ENCODE measurements around the gene ATAT1. TPM values are rescaled to one million over a fixed set of nuclear protein-coding genes. Genes with fewer than 3 reads are reported as not detected.
A peak's percentile ranks its signal among the peaks of the same experiment; 100 is the strongest.

Gene ATAT1
- total RNA-seq, 2 donors from 2014 or later: 31.6 to 38.0 TPM

GRCh38 chr6:30679765-30680535, 53.3 kb downstream of the ATAT1 start:
- Histone ChIP-seq H3K4me1 (ENCODE audit: control insufficient read depth, insufficient read depth, low read length) (peaks cover 12% of the 10 kb centered on the region), H3K36me3 (ENCODE audit: control insufficient read depth, insufficient read depth, low read length) (peaks cover 41% of the 10 kb centered on the region), H3K4me3 (ENCODE audit: low read length) (peak overlapping the region; percentile 65), H3K27ac (ENCODE audit: low read depth, low read length) (peak overlapping the region; percentile 38), H3K9ac (ENCODE audit: extremely low read depth, low read length, poor library complexity, severe bottlenecking) (no peak overlapping the region), H3K27me3 (ENCODE audit: control insufficient read depth, insufficient read depth, low read length, poor library complexity, severe bottlenecking) (no peaks in the 10 kb centered on the region), H3K9me3 (ENCODE audit: control insufficient read depth, low read length) (no peaks in the 10 kb centered on the region)
- Mint-ChIP-seq H3K9me3 (no peaks in the 10 kb centered on the region), H3K36me3 (ENCODE audit: low read depth) (peaks cover 27% of the 10 kb centered on the region), H3K4me1 (peaks cover 47% of the 10 kb centered on the region), H3K27me3 (ENCODE audit: insufficient read depth) (no peaks in the 10 kb centered on the region), H3K27ac (peak overlapping the region; percentile 55), H3K4me3 (no peak overlapping the region)
- TF ChIP-seq, protein P1, sequence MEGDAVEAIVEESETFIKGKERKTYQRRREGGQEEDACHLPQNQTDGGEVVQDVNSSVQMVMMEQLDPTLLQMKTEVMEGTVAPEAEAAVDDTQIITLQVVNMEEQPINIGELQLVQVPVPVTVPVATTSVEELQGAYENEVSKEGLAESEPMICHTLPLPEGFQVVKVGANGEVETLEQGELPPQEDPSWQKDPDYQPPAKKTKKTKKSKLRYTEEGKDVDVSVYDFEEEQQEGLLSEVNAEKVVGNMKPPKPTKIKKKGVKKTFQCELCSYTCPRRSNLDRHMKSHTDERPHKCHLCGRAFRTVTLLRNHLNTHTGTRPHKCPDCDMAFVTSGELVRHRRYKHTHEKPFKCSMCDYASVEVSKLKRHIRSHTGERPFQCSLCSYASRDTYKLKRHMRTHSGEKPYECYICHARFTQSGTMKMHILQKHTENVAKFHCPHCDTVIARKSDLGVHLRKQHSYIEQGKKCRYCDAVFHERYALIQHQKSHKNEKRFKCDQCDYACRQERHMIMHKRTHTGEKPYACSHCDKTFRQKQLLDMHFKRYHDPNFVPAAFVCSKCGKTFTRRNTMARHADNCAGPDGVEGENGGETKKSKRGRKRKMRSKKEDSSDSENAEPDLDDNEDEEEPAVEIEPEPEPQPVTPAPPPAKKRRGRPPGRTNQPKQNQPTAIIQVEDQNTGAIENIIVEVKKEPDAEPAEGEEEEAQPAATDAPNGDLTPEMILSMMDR (conservative IDR thresholded peaks at IDR 0.05): no peak
- whole genome bisulfite sequencing, 2 experiments (ENCODE audit: insufficient coverage in 1 of 2, insufficient read length in 1 of 2): 80 to 86% methylated on average over 5 to 7 of the region's 7 CpGs
- no peak for DNase-seq

GRCh38 chr6:30681766-30682142, 55.1 kb downstream of the ATAT1 start:
- H3K27ac Mint-ChIP-seq: no peak overlapping the region
- H3K9me3 Mint-ChIP-seq: no peaks in the 10 kb centered on the region
- Histone ChIP-seq H3K4me3 (ENCODE audit: low read length) (peak overlapping the region; percentile 95), H3K9me3 (ENCODE audit: control insufficient read depth, low read length) (no peaks in the 10 kb centered on the region), H3K27ac (ENCODE audit: low read depth, low read length) (no peak overlapping the region), H3K27me3 (ENCODE audit: control insufficient read depth, insufficient read depth, low read length, poor library complexity, severe bottlenecking) (no peaks in the 10 kb centered on the region), H3K36me3 (ENCODE audit: control insufficient read depth, insufficient read depth, low read length) (peaks cover 34% of the 10 kb centered on the region), H3K4me1 (ENCODE audit: control insufficient read depth, insufficient read depth, low read length) (peaks cover 18% of the 10 kb centered on the region), H3K9ac (ENCODE audit: extremely low read depth, low read length, poor library complexity, severe bottlenecking) (no peak overlapping the region)
- TF ChIP-seq, protein P1 (conservative IDR thresholded peaks at IDR 0.05): no peak
- 88 to 93% methylated on average over 3 to 4 of the region's 4 CpGs for WGBS, 2 experiments (ENCODE audit: insufficient coverage in 1 of 2, insufficient read length in 1 of 2)
- H3K36me3 Mint-ChIP-seq (ENCODE audit: low read depth): peaks cover 26% of the 10 kb centered on the region
- peaks cover 54% of the 10 kb centered on the region for H3K4me1 Mint-ChIP-seq
- H3K27me3 Mint-ChIP-seq (ENCODE audit: insufficient read depth): no peaks in the 10 kb centered on the region
- peak overlapping the region; percentile 75 for H3K4me3 Mint-ChIP-seq
- no peak for DNase-seq

- Mint-ChIP-seq H3K27ac (peak overlapping the region; percentile 61), H3K27me3 (ENCODE audit: insufficient read depth) (no peaks in the 10 kb centered on the region), H3K4me1 (peaks cover 54% of the 10 kb centered on the region), H3K4me3 (peak overlapping the region; percentile 75), H3K9me3 (no peaks in the 10 kb centered on the region), H3K36me3 (ENCODE audit: low read depth) (peaks cover 21% of the 10 kb centered on the region)
- Histone ChIP-seq H3K27ac (ENCODE audit: low read depth, low read length) (no peak overlapping the region), H3K36me3 (ENCODE audit: control insufficient read depth, insufficient read depth, low read length) (peaks cover 27% of the 10 kb centered on the region), H3K9me3 (ENCODE audit: control insufficient read depth, low read length) (no peaks in the 10 kb centered on the region), H3K27me3 (ENCODE audit: control insufficient read depth, insufficient read depth, low read length, poor library complexity, severe bottlenecking) (no peaks in the 10 kb centered on the region), H3K4me3 (ENCODE audit: low read length) (peak overlapping the region; percentile 95), H3K4me1 (ENCODE audit: control insufficient read depth, insufficient read depth, low read length) (peaks cover 18% of the 10 kb centered on the region), H3K9ac (ENCODE audit: extremely low read depth, low read length, poor library complexity, severe bottlenecking) (peak overlapping the region; percentile 31)
- WGBS, 2 experiments (ENCODE audit: insufficient coverage in 1 of 2, insufficient read length in 1 of 2): 24 to 42% methylated on average over 5 to 10 of the region's 11 CpGs
- peak; percentile 71 for DNase-seq
- TF ChIP-seq, protein P1 (conservative IDR thresholded peaks at IDR 0.05): no peak
Measured at GRCh38 chr6:30682143-30683117, 55.8 kb downstream of the ATAT1 start.
